WTC11 (cell line): ENCODE results near the gene ESYT2. TPM values are rescaled to one million over a fixed set of nuclear protein-coding genes. Genes with fewer than 3 reads are reported as not detected.
A peak's percentile ranks its signal among the peaks of the same experiment; 100 is the strongest.

ENCODE experiments used
- ATAC-seq: fragments of 200-7000 bp; cut with Tn5 transposase; 2 replicates; pipeline ENCODE4 v1.10.0; 2021; ENCODE audit warnings: mild to moderate bottlenecking, moderate library complexity
- CTCF ChIA-PET: fragments of 300-600 bp; sonication (Branson Sonifier 250); formaldehyde crosslinking; loops from one replicate; lab custom pipeline; 2021; ENCODE audit warnings: antibody characterized with exemption; lab: Charles Lee
- POLR2A ChIA-PET: fragments of 350-600 bp; sonication (Branson Sonifier 250); formaldehyde crosslinking; loops from one replicate; lab custom pipeline; 2021; ENCODE audit warnings: antibody characterized with exemption; lab: Charles Lee
- DNase-seq: peaks from one replicate; pipeline ENCODE4 v3.0.0; 2021; ENCODE audit warnings: low spot score
- H3K27ac Mint-ChIP-seq: 2 replicates; pipeline ENCODE4 v1.8.0; 2021; ENCODE audit warnings: mixed read lengths
- H3K27me3 Mint-ChIP-seq: 2 replicates; pipeline ENCODE4 v1.8.0; 2021; ENCODE audit warnings: low read depth, mild to moderate bottlenecking, moderate library complexity, mixed read lengths
- H3K36me3 Mint-ChIP-seq: 2 replicates; pipeline ENCODE4 v1.8.0; 2021; ENCODE audit warnings: mixed read lengths
- H3K4me1 Mint-ChIP-seq: 2 replicates; pipeline ENCODE4 v1.8.0; 2022; ENCODE audit warnings: mixed read lengths
- H3K4me3 Mint-ChIP-seq: 2 replicates; pipeline ENCODE4 v1.8.0; 2021; ENCODE audit warnings: mild to moderate bottlenecking, moderate library complexity, mixed read lengths
- H3K9me3 Mint-ChIP-seq: 2 replicates; pipeline ENCODE4 v1.8.0; 2021; ENCODE audit warnings: mixed read lengths
- ATF6 ChIP-seq: sonication (generic); formaldehyde crosslinking; IDR thresholded peaks from 2 replicates; pipeline ENCODE4 v1.8.1; 2023; ENCODE audit warnings: mild to moderate bottlenecking, missing genetic modification reagents
- CBFB ChIP-seq: sonication (generic); formaldehyde crosslinking; IDR thresholded peaks from 2 replicates; pipeline ENCODE4 v1.8.1; 2022; ENCODE audit warnings: mild to moderate bottlenecking, low read depth, missing genetic modification reagents
- ELF4 ChIP-seq: sonication (generic); formaldehyde crosslinking; IDR thresholded peaks from 2 replicates; pipeline ENCODE4 v1.8.1; 2022; ENCODE audit warnings: low read depth, mild to moderate bottlenecking, moderate library complexity, missing genetic modification reagents
- ERG ChIP-seq: fragments of 250-450 bp; sonication (Bioruptor Pico); IDR thresholded peaks from 2 replicates; pipeline ENCODE4 v1.8.0; 2021; ENCODE audit warnings: mild to moderate bottlenecking
- FOXJ3 ChIP-seq: sonication (generic); formaldehyde crosslinking; IDR thresholded peaks from 2 replicates; pipeline ENCODE4 v1.9.0; 2021; ENCODE audit warnings: missing genetic modification reagents, mild to moderate bottlenecking, borderline replicate concordance
- HMGA2 ChIP-seq: fragments of 250-450 bp; sonication (Bioruptor Pico); IDR thresholded peaks from 2 replicates; pipeline ENCODE4 v1.4.0; 2021; ENCODE audit warnings: mild to moderate bottlenecking, moderate library complexity
- IRF1 ChIP-seq: sonication (generic); formaldehyde crosslinking; IDR thresholded peaks from 2 replicates; pipeline ENCODE4 v1.8.0; 2023; ENCODE audit warnings: missing genetic modification reagents
- JUN ChIP-seq: sonication (generic); formaldehyde crosslinking; IDR thresholded peaks from 2 replicates; pipeline ENCODE4 v1.8.0; 2023; ENCODE audit warnings: mild to moderate bottlenecking, missing genetic modification reagents
- ZBTB43 ChIP-seq: sonication (generic); formaldehyde crosslinking; IDR thresholded peaks from 2 replicates; pipeline ENCODE4 v1.8.1; 2023; ENCODE audit warnings: mild to moderate bottlenecking, missing genetic modification reagents
- ZNF263 ChIP-seq: sonication (generic); formaldehyde crosslinking; IDR thresholded peaks from 2 replicates; pipeline ENCODE4 v1.8.1; 2022; ENCODE audit warnings: low read depth, mild to moderate bottlenecking, moderate library complexity, missing genetic modification reagents
- ZNF317 ChIP-seq: sonication (generic); formaldehyde crosslinking; IDR thresholded peaks from 2 replicates; pipeline ENCODE4 v1.8.1; 2023; ENCODE audit warnings: low read depth, mild to moderate bottlenecking, moderate library complexity, missing genetic modification reagents, borderline replicate concordance
- ZNF671 ChIP-seq: fragments of 250-450 bp; sonication (Bioruptor Pico); IDR thresholded peaks from 2 replicates; pipeline ENCODE4 v1.8.0; 2021; ENCODE audit warnings: mild to moderate bottlenecking
- total RNA-seq: library from RNA; stranded (reverse); gene quantifications from 3 replicates; pipeline ENCODE4 v1.2.3, GENCODE V29; 2021

Gene ESYT2
- total RNA-seq, 1 experiment from 2014 or later = 45.1 TPM

- TF ChIP-seq FOXJ3 (CRISPR knock-in tag) = no peak
- no peak for TF ChIP-seq ZNF671 (CRISPR knock-in tag)
- TF ChIP-seq CBFB = no peak
- no peak for TF ChIP-seq JUN (CRISPR knock-in tag)
- TF ChIP-seq ELF4 (CRISPR knock-in tag) = no peak
- TF ChIP-seq HMGA2 (CRISPR knock-in tag) = no peak
- TF ChIP-seq IRF1 (CRISPR knock-in tag) = no peak
- TF ChIP-seq ZNF317 (CRISPR knock-in tag) = no peak
- no peak for TF ChIP-seq ZNF263 (CRISPR knock-in tag)
- no peak for TF ChIP-seq ERG
- TF ChIP-seq ATF6 (CRISPR knock-in tag) = no peak
These were observed 29.5 kb upstream of the ESYT2 start (continued) for GRCh38 chr7:158858592-158859503.

- Mint-ChIP-seq H3K27ac (no peak overlapping the region), H3K27me3 (no peaks in the 10 kb centered on the region), H3K36me3 (peaks cover 4% of the 10 kb centered on the region), H3K4me1 (peaks cover 47% of the 10 kb centered on the region), H3K4me3 (peak overlapping the region; percentile 98), H3K9me3 (peaks cover 2% of the 10 kb centered on the region)
- no peak; the same call in 1 of the 2 replicates for ATAC-seq
- TF ChIP-seq ZBTB43 (CRISPR knock-in tag) = no peak
- ChIA-PET CTCF (interaction anchor here (1.1 kb wide), 1 partner anchor 10 kb away, joined by 3 read pairs; no protein-coding TSS in a partner anchor), POLR2A (no interaction called here)
- DNase-seq = no peak
These were observed 27.8 kb upstream of the ESYT2 start for GRCh38 chr7:158856883-158857668.

GRCh38 chr7:158854681-158855081, 25.4 kb upstream of the ESYT2 start:
- TF ChIP-seq JUN (CRISPR knock-in tag) = no peak
- ATAC-seq (no peak), DNase-seq (no peak)
- Mint-ChIP-seq H3K27ac (no peak overlapping the region), H3K9me3 (no peaks in the 10 kb centered on the region), H3K36me3 (no peaks in the 10 kb centered on the region), H3K27me3 (no peaks in the 10 kb centered on the region), H3K4me3 (peak overlapping the region; percentile 98), H3K4me1 (peaks cover 31% of the 10 kb centered on the region)
- CTCF ChIA-PET = no interaction called here
- POLR2A ChIA-PET = no interaction called here
